Jurkat, Clone E6-1 (cell line): ENCODE data around the gene FAM186B.
"Not testable (repeated sequence)": the region's sequence is repeated elsewhere in the genome, so short reads cannot be mapped to it uniquely, and the experiment has no call there.

ENCODE experiments used
- DNase-seq: peaks from one replicate; pipeline ENCODE4 v3.0.0-alpha.2; 2011; ENCODE audit warnings: low read depth, low spot score
- H3K4me3 ChIP-seq: 2 replicates; pipeline ENCODE4 v1.5.1; 2011; ENCODE audit warnings: mild to moderate bottlenecking, low read length, control low read depth, moderate library complexity

FAM186B gene

DNA sequence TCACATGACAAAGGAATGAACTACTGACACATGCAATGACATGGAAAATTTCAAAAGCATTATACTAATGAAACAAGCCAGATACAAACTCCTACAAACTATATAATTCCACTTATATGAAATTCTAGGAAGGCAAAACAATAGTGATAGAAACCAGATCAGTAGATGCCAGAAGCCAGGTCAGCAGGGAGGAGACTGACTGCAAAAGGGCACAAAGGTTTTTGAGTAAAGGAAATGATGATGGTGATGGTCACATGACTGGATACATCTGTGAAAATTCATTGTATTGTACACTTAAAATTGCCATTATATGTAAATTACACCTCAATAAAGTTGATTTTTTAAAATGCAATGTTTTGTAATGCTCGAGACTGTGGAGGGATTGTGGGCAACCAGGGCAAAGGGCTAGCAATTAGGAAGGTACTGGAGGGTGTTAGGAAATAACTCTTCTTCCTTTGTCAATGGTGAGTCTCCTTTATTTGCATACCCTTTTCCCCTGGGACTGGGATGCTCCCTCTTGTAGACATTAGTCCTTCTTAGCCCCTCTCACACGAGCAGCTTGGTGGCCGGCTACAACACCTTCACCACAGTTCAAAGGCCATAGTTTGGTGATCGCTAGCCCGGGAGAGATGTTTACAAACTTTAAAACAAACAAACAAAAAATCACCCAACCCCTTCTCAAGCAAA, 11.2 kb upstream of the FAM186B start:
- no peak overlapping the region for H3K4me3 ChIP-seq
- no peak for DNase-seq

DNA sequence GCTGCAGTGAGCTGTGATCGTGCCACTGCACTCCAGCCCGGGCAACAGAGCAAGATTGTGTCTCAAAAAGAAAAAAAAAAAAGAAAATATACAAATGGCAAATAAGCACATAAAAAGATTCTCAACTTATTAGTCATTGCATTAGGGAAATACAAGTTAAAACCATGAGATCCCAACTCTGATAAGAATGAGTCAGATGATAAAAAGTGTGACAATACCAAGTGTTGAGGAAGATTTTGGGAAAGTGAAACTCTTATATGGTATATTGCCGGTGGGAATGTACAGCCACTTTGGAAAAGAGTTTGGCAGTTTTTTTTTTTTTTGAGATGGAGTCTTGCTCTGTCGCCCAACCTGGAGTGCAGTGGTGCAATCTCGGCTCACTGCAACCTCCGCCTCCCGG, 10.3 kb upstream of the FAM186B start:
- DNase-seq = no peak
- H3K4me3 ChIP-seq = no peak overlapping the region

DNA sequence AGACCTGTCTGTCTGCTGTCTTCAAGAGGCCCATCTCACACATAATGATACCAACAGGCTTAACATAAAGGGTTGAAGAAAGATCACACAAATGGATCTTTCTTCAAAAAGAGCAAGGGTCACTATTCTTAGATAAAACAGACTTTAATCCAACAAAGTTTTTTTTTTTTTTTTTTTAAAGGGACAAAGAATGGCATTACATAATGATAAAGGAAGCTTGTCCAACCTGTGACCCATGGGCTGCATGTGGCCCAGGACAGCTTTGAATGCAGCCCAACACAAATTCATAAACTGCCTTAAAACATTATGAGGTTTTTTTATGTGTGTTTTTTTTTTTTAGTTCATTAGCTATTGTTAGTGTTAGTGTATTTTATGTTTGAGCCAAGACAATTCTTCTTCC, 6.8 kb upstream of the FAM186B start:
- no peak for DNase-seq
- H3K4me3 ChIP-seq = no peak overlapping the region

DNA sequence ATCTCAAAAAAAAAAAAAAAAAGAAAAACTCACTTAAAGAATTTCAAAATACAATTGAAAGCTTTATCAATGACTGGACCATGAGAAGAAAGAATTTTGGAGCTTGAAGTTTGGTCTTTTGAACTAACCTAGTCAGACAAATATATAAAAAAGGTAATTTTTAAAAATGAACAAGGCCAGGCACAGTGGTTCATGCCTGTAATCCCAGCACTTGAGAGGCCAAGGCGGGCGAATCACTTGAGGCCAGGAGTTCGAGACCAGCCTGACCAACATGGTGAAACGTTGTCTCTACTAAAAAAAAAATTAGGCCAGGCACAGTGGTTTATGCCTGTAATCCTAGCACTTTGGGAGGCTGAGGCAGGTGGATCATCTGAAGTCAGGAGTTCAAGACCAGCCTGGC, 5.3 kb upstream of the FAM186B start:
- not testable (repeated sequence) for DNase-seq, H3K4me3 ChIP-seq

DNA sequence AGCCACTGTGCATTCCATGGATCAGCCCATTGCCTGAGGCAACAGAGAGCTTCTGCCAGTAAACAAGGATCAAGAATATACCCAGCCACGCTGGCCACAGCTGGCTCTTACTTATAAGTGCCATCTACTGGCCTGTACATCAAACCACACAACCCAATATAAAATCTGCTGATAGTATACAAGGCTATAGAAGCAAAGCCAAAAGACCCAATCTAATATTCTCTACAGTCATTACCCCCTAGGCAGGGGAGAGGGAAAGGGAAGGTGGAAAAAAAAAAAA, 4.4 kb upstream of the FAM186B start:
- no peak for DNase-seq

DNA sequence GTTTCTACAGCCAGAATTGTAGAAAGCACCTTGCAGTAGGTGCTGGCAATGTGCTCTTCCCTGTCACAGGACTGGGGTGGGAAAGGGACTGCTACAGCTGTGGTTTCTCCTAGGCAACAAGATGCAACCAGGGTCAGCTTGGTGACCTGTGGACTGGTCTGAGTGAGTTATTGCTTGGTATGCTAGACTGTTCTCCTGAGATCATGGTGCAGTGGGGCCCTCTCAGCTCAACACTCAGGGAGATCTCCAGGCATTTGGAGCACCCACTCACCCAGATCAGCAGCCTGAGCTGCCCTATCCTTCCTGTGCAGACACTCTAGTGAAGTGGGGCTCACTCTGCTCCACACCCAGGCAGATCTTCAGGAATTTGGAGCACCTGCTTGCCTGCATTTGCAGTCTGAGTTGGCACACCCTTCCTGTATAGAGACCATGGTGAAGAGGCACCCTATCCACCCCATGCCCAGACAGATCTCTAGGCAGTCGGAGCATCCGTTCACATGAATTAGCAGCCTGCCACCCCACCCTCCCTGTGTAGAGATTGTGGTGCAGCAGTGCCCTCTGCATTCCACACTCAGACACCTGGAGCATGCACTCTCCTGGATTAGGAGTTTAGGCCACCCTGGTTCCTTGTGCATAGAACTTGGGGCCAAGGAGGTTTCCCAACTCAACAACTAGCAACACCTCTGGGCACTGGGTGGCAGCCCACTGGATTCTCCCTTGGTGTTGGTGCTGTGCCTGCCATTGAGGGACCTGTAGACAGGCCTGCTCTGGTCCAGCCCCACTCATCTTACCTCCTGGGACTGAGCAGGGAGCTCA, 3.8 kb upstream of the FAM186B start:
- H3K4me3 ChIP-seq = no peak overlapping the region
- no peak for DNase-seq

More for the DNA sequence above, 4.4 kb upstream of the FAM186B start:
- H3K4me3 ChIP-seq = no peak overlapping the region

DNA sequence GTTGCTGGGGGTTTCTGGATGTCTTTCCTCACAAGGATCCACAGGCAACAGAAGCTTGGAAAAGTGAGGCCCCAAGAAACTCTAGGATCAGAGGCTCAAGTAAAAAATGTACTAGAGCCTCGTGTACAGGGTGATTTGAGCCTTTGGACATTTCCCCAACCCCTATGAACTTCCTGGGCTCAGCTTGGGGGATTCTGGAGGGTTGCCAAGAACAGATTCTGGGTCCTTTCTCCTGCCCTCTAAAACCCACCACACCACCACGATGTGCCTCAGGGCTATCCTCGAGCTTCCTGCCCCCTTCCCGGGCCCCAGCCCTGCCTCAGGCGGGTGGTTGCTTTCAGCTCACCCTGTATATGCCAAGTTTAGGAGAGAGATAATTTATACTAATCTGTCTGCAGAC, 583 bp downstream of the FAM186B start:
- peak; percentile 14 for DNase-seq
- H3K4me3 ChIP-seq = no peak overlapping the region

DNA sequence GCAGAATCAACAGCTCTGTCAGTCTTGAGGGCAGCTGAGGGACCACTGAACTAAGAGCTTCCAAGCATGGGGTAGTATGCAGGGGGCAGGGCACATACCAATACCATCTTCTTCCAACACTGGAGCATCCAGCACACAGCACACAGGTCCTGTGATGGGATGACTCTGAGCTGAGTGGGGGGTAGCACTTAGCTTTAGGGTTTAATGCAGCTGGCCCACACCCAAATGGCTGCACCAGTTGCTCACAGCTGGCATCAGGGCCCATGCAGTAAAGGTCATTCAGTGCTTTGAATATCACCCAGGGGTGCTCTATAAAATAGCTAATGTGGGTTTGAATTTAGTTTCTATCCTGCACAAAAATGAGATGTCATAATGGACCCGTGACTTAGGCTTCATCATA, 1.7 kb downstream of the FAM186B start:
- H3K4me3 ChIP-seq = no peak overlapping the region
- DNase-seq = no peak

DNA sequence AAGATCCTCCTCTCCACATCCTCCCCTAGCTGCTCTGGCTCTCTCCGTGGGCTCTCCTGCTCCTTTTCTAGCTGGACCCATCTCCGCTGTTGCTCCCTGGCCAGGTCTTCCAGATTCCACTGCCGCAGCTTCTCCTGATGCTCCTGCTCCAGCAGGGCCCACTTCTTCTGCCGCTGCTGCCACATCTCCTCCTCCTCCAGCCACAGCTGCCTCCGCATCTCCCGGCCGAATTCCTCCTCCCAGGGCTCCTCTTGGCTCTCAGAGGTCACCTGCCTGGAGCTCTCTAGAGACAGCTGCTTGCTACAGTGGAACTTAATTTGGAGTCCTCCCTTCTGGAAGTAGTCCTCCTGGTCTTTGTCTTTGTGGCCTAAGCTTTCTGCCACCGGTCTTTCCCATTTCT, 5.5 kb downstream of the FAM186B start:
- H3K4me3 ChIP-seq = no peak overlapping the region
- DNase-seq = no peak

DNA sequence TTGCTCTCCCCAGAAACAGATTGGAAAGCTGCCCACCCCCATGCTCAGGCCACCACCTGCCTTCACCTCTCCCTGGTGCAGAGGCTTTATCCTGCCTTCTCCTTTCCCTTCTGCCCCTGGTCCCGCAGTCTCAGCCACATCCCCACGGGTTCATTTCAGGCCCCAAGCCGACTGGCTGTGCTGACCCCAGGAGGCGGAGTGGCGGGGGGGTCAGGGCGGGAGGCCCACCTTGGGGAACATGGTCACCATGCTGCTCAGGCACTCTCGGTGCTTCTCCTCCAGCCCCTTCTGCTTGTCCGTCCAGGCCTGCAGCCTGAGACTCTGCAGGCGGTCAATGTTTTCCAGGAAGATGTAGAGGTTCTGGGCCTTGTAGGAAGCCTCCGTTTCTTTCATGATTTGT, 6.9 kb downstream of the FAM186B start:
- H3K4me3 ChIP-seq = no peak overlapping the region
- DNase-seq = no peak

DNA sequence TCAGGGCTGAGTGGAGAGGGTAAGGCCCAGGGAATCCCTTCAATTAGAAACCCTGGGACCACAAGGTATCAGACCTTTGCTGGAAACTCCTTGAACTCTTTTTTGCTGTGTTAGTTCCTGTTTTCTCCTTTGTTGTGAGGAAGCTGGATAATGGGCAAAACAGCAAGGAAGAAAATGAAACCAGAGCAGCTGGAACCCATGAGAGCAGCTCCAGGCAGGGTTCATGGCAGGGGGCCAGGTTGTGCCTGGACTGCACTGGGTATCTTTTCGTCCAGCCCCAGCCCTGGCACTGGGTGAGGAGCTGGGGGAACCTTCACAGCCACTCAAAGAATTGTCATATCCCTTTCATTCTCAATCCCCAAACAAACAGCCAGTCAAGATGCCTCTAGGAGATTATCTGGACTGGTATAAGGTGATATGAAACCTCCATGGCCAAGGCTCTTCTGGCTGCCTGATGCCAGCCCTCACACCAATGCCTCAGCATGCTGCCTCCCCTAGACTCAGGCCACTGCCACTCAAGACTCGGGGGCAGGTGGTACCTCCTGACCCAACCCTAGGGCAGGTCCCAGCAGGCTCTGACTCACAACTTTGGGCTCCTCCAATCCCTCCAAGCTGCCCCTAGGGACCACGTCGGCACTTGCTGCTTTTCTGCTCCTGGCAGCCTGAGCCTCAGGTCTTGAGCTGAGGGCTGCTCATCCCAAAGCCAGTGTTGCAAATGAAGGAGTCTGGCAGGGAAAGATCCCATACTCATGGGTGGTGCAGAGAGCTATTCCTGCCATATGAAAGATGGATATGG, 16.5 kb downstream of the FAM186B start:
- no peak overlapping the region for H3K4me3 ChIP-seq
- DNase-seq = no peak

DNA sequence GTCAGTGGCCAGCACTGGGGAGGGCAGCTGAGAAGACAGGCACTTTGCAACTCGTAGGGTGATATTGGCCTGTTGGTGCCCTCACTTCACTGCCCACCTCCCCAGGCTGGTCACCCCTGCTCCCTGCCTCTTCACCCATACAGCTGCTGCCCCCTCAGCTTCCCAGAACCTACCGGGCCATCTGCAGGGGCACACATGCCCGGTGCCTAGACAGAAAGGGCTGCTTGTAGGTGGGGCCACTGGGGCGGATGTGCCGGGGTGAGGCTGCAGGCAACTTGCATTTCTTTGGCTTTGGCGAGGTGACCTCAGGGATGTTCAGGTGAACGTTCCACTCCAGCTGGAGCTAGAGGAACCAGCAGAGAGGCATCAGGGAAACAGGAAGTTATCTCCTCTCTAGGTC, 17.2 kb downstream of the FAM186B start:
- H3K4me3 ChIP-seq = no peak overlapping the region
- DNase-seq = no peak

DNA sequence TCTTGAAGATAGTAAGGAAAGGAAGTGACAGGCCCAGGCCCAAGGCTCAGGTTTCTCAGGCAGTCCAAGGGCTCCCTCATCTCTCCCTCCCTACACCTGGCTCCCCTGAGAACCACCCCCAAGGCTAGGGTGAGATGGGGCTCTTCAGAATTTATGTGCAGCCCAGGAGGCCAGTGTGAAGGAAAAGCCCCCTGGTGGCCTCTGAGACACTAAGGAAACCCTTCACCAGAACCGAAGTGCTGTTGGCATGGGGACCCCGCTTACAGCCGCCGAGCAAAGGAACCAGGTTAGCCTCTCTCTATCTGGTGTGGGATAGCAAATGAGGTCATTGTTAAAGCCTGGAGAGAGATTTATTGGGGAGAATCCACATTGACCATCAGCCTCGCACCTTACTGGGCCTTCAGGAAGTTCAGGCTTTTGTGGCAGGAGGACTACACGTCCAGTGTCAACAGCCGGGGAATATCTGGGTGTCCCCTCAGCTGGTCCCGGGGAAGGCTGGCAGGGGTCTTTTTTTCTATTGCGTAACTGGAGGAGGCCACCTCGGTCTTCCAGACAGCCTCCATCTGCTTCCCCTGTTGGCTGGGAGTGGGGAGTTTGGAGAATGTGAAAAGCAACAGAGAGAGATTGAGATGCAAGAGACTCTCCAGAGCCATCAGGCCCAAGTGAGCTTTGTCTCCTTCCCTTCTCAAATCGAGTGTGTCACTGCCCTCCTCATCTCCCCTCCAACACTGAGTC, 18.1 kb downstream of the FAM186B start:
- no peak overlapping the region for H3K4me3 ChIP-seq
- no peak for DNase-seq

DNA sequence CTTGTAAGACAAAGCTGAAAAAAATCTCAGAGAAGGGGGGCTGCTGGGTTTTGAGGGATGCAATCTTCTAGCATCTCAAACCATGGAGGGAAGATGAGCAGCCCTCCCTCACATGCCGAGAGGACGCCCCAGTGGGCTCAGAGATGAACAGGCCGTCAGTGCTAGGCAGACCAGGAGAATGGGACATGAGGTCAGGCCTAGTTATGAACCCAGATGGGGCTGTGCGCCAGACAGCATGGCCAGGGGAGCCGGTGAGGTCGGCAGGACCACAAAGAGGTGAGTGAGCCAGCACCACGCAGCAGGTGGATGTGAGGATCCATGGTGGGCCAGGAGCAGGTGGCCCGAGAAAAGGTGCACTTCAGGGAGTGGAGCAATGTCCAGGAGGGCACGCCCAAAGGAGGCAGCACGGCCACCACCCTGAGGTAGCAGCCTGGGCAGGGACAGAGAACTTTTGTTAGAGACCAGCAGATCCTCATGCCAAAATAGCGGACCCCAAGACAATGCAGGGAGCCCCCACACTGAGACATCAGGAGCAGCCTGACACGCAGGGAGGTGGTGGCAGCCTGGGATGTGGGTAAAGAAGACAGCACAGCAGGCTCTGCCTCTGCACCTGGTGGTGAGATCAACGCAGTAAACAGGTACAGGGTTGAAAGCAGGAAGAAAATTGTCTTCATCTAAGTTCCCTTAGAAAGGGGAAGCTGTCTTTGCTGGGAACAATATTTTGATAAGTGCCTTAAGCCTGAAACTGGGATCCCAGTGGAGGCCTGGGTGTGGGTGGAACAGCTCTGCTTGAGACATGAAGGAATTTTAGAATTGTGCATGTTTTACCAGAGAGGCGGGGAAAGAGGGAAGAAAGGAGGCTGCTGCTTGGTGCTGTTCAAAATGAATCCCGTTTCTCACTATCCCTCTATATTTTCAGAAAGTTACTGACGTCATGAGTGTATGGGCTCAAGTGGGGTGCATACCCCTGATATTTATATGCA, 19.7 kb downstream of the FAM186B start:
- H3K4me3 ChIP-seq = no peak overlapping the region

DNA sequence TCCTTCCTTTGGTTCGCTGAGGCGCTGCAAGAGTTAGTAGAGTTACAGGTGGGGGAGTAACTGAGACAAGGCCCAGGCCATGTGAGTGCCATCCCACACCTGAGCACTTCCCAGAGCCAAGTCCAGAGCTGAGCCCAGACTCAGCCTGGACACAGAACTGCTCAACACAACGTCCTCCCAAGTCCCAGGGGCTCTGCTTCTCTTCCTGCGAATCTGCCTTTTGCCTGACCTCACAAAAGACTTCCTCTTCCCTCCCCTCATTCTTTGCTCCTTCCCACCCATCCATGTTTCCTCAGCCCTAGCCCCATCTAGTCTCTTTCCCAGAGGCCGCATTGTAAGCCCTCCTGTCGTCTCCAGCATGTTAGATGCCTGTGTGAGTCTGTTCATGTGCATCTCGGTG, 20.8 kb downstream of the FAM186B start:
- no peak overlapping the region for H3K4me3 ChIP-seq
- no peak for DNase-seq

More for the DNA sequence above, 19.7 kb downstream of the FAM186B start:
- DNase-seq = no peak

DNA sequence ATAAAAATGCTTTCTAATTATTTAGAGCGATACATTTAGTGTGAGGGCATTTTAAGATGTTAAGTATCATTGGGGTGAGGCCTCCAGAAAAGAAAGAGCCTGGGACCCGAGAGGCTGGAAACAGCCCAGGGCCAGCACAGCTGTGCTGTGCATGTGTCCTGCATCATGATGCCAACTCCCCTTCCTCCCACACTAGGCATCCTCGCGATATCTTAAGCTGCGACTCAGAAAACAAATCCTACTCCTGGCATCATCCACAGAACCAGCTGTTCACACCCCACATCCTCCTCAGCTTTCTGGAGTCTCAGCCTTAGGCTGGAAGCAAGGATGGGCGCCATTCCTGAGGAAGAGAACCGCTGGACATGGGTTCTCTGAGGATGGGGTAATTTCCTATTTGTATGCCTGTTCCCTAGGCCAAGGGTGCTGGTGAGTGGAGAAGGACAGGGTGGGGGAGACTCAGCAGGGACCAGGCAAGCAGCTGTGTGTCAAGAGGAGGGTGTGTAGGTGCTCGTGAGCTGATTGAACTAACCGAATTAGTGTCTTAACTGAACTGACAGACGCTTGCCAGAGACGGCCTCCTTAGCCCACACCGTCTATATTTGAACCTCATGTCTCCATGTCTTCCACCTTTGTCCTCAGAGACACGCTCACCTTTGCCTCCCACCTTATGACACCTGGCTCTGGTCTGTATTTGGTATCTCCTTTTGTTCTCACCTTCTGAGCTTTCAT, 21.9 kb downstream of the FAM186B start:
- no peak overlapping the region for H3K4me3 ChIP-seq
- no peak for DNase-seq

DNA sequence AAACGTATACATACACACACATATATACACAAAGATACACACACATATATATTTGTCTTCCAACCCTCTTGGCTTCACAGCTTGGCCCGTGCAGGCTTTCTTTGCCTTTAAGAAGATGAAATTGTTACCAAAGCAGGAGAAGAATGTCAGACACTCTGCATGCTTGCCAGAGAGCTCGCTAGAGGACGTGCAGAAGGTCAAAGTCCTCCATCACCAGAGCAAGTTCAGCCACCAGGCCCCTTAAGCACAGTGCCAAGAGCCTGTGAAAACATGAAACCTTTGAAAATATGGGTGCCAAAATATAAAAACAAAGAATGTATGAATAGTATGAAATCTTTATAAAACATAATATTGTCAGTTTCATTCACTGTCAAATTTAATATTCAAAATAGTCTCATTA, 22.6 kb downstream of the FAM186B start:
- H3K4me3 ChIP-seq = no peak overlapping the region
- DNase-seq = no peak

DNA sequence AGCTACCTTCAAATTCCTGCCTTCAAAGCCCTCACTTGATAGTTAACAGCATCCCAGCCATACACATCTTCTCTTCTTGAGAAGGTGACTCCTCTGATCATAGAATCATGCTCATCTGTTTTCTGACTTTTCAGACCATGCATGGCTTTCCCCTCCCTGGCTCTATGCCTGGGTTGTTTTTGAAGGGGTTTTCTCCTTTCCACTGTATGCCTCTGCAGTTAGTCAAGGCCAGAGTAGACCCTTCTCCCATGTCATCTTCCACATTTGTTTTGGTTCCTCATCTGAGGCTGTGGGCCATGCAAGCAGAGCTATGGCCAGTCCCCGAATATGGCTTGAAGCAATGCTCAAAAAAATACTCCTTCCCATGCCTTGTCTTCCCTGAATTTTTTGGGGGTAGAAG, 23.2 kb downstream of the FAM186B start:
- no peak for DNase-seq
- H3K4me3 ChIP-seq = no peak overlapping the region
